ENCODE measurements around the gene TMEM161B.

- TF ChIP-seq REST (IDR thresholded peaks at IDR 0.05; ENCODE audit: insufficient replicate concordance, low read depth) (no peak), POLR2AphosphoS5 (IDR thresholded peaks at IDR 0.05; ENCODE audit: low read depth) (no peak), CTCF (IDR thresholded peaks at IDR 0.05; ENCODE audit: insufficient read depth, low read length) (no peak)
These were observed 41.7 kb downstream of the TMEM161B start for GRCh38 chr5:88226881-88227450.

Data from HL-60 (cell line).